Measurements from ENCODE around the gene TSPAN3. TPM values are rescaled to one million over a fixed set of nuclear protein-coding genes. Genes with fewer than 3 reads are reported as not detected.

The TSPAN3 gene
- total RNA-seq, 4 donors from 2014 or later: 229 to 361 (median 341) TPM

DNA sequence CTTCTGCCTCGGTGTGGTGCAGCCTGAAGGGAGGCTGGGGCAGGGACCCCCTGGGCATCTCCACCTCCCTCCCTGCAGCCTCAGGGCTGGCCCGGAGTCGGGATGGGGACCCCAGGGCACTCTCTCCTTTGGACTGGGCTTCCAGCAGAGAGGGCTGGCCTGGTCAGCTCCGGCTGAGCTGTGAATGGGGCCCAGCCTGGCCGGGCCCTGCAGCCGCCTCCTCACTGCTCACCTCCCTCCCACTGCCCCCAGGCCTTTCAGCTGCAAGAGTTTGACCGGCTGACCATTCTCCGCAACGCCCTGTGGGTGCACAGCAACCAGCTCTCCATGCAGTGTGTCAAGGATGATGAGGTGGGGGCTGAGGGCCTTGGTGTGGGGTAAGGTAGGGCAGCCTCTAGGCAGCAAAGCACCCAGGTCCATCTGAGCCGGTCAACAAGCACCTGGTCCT is 40.0 kb downstream of the TSPAN3 start:
- Histone ChIP-seq H3K4me1 (peaks cover 0 to 19% of the 10 kb centered on the region in 2 donors), H3K9me3 (no peaks in the 10 kb centered on the region), H3K36me3 (no peaks in the 10 kb centered on the region), H3K4me3 (no peak overlapping the region), H3K27me3 (no peaks in the 10 kb centered on the region), H3K27ac (no peak overlapping the region)
- DNase-seq: no peak
- intact Hi-C loops (cut with DNase I; ENCODE audit: low total_unique reads) (no loop called here), in situ Hi-C loops (cut with MboI; ENCODE audit: low sequenced_read_pairs in 4 of 4) (no loop called here)
- no peak for TF ChIP-seq POLR2A (IDR thresholded peaks at IDR 0.05)
- TF ChIP-seq CTCF (IDR thresholded peaks at IDR 0.05 in 4 of 5, conservative IDR thresholded peaks at IDR 0.05 in 1 of 5): no peak
- ATAC-seq: no peak

DNA sequence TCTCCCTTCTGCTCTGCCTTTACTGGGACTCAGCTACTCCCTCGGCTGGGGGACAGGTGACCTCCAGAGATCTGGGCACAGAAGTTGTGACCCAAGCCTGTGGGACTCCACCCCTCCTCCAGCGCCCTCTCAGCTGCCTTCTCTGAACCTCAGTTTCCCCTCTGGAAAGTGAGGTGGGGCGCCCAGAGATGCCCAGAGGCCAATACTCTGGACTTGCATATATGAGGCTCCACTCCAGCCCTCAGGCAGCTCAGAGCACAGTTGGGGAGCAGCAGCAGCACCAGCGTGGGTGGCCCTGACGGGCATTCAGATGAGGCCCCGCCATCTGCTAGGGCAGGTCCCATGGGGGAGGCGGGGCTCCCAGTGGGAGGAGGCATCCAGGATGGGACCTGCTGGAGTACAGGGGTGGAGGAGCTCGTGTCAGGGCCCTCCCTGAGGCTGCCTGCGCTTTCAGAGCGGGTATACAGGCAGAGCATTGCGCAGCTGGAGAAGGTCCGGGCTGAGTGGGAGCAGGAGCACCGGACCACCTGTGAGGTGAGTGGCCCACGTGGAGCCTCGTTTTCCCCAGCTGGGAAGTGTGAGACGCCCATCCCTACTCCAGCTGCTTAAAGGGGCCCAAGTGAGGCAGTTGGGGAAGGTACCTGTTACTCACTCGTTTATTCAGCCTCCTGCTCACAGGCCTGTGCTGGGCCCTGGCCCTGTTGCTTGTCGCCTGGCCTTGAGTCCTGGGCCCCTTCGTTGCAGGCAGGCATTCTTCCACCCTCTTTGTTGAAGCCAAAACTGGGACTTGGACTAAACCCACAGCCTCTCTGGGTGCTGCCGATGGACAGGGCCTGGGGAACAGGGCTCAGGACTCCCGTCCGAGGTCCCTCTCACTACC is 40.6 kb downstream of the TSPAN3 start:
- ATAC-seq (no peak), DNase-seq (peak in 1 of 2 donors; percentile 13)
- intact Hi-C loops (cut with DNase I; ENCODE audit: low total_unique reads) (no loop called here), in situ Hi-C loops (cut with MboI; ENCODE audit: low sequenced_read_pairs in 4 of 4) (no loop called here)
- H3K9me3 ChIP-seq: no peaks in the 10 kb centered on the region
- no peak overlapping the region for H3K4me3 ChIP-seq
- no peaks in the 10 kb centered on the region for H3K27me3 ChIP-seq
- H3K4me1 ChIP-seq: peaks cover 0 to 19% of the 10 kb centered on the region in 2 donors
- H3K36me3 ChIP-seq: no peaks in the 10 kb centered on the region
- TF ChIP-seq POLR2A (IDR thresholded peaks at IDR 0.05) (no peak), CTCF (IDR thresholded peaks at IDR 0.05 in 4 of 5, conservative IDR thresholded peaks at IDR 0.05 in 1 of 5) (no peak)
- H3K27ac ChIP-seq: no peak overlapping the region

DNA sequence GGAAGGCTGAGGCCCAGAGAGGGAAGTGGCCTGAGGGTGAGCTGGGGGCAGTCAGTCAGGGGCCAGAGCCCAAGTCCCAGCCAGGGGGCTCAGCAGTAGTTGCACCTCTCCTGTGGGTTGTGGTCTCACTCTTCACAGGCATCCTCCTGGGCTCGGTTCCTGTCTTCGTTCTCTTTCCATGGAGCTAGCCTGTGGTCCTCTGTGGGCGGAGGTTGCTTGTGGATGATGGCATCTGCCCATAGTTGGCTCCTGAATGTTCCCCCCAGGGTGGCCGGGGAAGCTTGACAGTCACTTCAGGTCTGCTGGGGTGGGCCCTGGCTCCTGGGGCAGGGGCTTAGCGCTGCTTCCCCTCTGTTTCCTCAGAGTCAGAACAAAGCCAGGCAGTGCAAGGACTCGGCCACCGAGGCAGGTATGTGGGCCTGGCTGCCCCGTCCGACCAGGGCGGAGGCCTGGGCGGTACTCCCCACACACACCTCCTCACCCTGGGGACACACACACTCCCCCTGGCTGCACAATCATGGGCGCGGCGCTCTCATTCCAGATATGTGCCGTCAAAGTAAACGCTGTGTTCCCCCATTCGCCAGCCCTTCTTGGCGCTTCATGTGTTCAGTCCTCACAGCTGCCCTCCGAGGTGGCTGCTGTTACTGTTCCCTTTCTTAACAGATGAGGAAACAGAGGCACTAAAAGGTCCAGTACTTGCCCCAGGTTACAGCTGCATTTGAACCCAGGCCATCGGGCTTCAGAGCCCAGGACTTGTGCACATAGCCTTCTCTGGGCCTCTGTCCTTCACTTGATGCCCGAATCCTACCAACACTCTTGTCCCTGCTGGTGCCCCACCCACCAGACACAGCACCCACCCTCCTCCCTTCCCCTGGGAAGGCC is 41.5 kb downstream of the TSPAN3 start:
- intact Hi-C loops (cut with DNase I; ENCODE audit: low total_unique reads) (loop anchor here (10.0 kb wide), 1 partner anchor 605 kb away; the partner anchor contains the start of gene LINGO1), in situ Hi-C loops (cut with MboI; ENCODE audit: low sequenced_read_pairs in 4 of 4) (loop anchor here in 2 of 4 donors (10.0 kb wide), 2 partner anchors 75 to 515 kb away; no protein-coding TSS in a partner anchor)
- no peak for TF ChIP-seq CTCF (IDR thresholded peaks at IDR 0.05 in 4 of 5, conservative IDR thresholded peaks at IDR 0.05 in 1 of 5)
- TF ChIP-seq POLR2A (IDR thresholded peaks at IDR 0.05): no peak
- Histone ChIP-seq H3K27ac (no peak overlapping the region), H3K36me3 (no peaks in the 10 kb centered on the region), H3K4me3 (no peak overlapping the region), H3K9me3 (no peaks in the 10 kb centered on the region), H3K4me1 (peaks cover 0 to 13% of the 10 kb centered on the region in 2 donors), H3K27me3 (no peaks in the 10 kb centered on the region)
- no peak for ATAC-seq
- peak in 1 of 2 donors; percentile 10 for DNase-seq

- in situ Hi-C loops (cut with MboI; ENCODE audit: low sequenced_read_pairs in 4 of 4): loop anchor here in 2 of 4 donors (10.0 kb wide), 2 partner anchors 76 to 516 kb away; no protein-coding TSS in a partner anchor
- H3K27me3 ChIP-seq: no peaks in the 10 kb centered on the region
- peak in 1 of 2 donors; percentile 11 for DNase-seq
Measured at GRCh38 chr15:77028451-77029165, 42.3 kb downstream of the TSPAN3 start.

More at GRCh38 chr15:77028451-77029165, 42.3 kb downstream of the TSPAN3 start:
- Histone ChIP-seq H3K4me3 (peak overlapping the region; percentile 27 to 41 (median 32)), H3K27ac (no peak overlapping the region), H3K4me1 (peaks cover 0 to 10% of the 10 kb centered on the region in 2 donors), H3K9me3 (no peaks in the 10 kb centered on the region), H3K36me3 (no peaks in the 10 kb centered on the region)
- TF ChIP-seq CTCF (IDR thresholded peaks at IDR 0.05 in 4 of 5, conservative IDR thresholded peaks at IDR 0.05 in 1 of 5) (no peak), POLR2A (IDR thresholded peaks at IDR 0.05) (no peak)
- intact Hi-C loops (cut with DNase I; ENCODE audit: low total_unique reads): loop anchor here (10.0 kb wide), 1 partner anchor 606 kb away; the partner anchor contains the start of gene LINGO1
- ATAC-seq: no peak

Data from gastrocnemius medialis (tissue), 4 donors.